Left ventricle myocardium inferior (tissue), 1 donor: ENCODE measurements around the gene KDM4C. TPM values are rescaled to one million over a fixed set of nuclear protein-coding genes. Genes with fewer than 3 reads are reported as not detected.
"Not testable (repeated sequence)": the region's sequence is repeated elsewhere in the genome, so short reads cannot be mapped to it uniquely, and the experiment has no call there.

Source experiments
- DNase-seq: peaks from one replicate; pipeline ENCODE4 v3.0.0-alpha.2; 2020
- H3K27ac ChIP-seq: fragments of 200-600 bp; replicated peaks from 2 replicates; pipeline ENCODE4 v1.8.0; 2021
- H3K27me3 ChIP-seq: fragments of 200-600 bp; 2 replicates; pipeline ENCODE4 v1.8.0; 2021; ENCODE audit warnings: low read depth
- H3K36me3 ChIP-seq: fragments of 200-600 bp; 2 replicates; pipeline ENCODE4 v1.8.0; 2021
- H3K4me1 ChIP-seq: fragments of 200-600 bp; 2 replicates; pipeline ENCODE4 v1.8.0; 2021
- H3K4me3 ChIP-seq: fragments of 200-600 bp; 2 replicates; pipeline ENCODE4 v1.8.0; 2021; ENCODE audit warnings: mild to moderate bottlenecking, moderate library complexity
- H3K9me3 ChIP-seq: fragments of 200-600 bp; replicated peaks from 2 replicates; pipeline ENCODE4 v1.8.0; 2021
- intact Hi-C: fragments of 100-400 bp; cut with micrococcal nuclease; formaldehyde crosslinking; loops from one replicate; pipeline ENCODE4 v1.11.0; 2022
- total RNA-seq: library from RNA; stranded (reverse); fragmentation: NEBNext Ultra II Directional; extraction: Animal tissue kit (Norgen Biotek cat#: 25700); gene quantifications from one replicate; pipeline ENCODE4 v1.2.1, GENCODE V29; 2021
- TF ChIP-seq, protein P1 (sequence below): fragments of 200-600 bp; IDR thresholded peaks from 2 replicates; pipeline ENCODE4 v1.8.0; 2021; ENCODE audit warnings: antibody characterized with exemption, mild to moderate bottlenecking, borderline replicate concordance
- donor health status: DM: no; HTN: yes; CAD: no; lungs with severe emphysema.

KDM4C gene
- total RNA-seq, 1 donor from 2014 or later, result 14.1 TPM

- no peaks in the 10 kb centered on the region for H3K36me3 ChIP-seq
- H3K4me1 ChIP-seq, result no peaks in the 10 kb centered on the region
- no peaks in the 10 kb centered on the region for H3K27me3 ChIP-seq
- no peak overlapping the region for H3K4me3 ChIP-seq
- no peak for DNase-seq
- intact Hi-C loops, result no loop called here
- H3K27ac ChIP-seq, result no peak overlapping the region
- no peaks in the 10 kb centered on the region for H3K9me3 ChIP-seq
- TF ChIP-seq, protein P1, sequence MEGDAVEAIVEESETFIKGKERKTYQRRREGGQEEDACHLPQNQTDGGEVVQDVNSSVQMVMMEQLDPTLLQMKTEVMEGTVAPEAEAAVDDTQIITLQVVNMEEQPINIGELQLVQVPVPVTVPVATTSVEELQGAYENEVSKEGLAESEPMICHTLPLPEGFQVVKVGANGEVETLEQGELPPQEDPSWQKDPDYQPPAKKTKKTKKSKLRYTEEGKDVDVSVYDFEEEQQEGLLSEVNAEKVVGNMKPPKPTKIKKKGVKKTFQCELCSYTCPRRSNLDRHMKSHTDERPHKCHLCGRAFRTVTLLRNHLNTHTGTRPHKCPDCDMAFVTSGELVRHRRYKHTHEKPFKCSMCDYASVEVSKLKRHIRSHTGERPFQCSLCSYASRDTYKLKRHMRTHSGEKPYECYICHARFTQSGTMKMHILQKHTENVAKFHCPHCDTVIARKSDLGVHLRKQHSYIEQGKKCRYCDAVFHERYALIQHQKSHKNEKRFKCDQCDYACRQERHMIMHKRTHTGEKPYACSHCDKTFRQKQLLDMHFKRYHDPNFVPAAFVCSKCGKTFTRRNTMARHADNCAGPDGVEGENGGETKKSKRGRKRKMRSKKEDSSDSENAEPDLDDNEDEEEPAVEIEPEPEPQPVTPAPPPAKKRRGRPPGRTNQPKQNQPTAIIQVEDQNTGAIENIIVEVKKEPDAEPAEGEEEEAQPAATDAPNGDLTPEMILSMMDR, result no peak
Observed at GRCh38 chr9:6735422-6735821, 22.4 kb upstream of the KDM4C start.

DNA sequence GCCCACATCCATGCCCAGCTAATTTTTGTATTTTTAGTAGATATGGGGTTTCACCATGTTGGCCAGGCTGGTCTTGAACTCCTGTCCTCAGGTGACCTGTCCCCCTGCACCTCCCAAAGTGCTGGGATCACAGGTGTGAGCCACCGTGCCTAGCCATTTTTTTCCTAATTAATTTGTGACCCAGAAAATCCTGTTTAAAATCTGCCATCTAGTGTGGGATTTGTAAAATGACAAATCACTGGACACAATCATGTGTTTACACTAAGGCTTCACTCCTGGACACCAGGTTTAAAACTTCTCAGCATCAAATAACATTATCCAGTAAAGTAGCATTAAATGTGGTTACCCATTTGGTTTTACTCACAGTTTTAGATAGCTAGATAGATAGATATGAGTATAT, 18.6 kb upstream of the KDM4C start:
- peaks cover 8% of the 10 kb centered on the region for H3K27me3 ChIP-seq
- no peak for DNase-seq
- no peaks in the 10 kb centered on the region for H3K4me1 ChIP-seq
- no peaks in the 10 kb centered on the region for H3K9me3 ChIP-seq
- no peak overlapping the region for H3K4me3 ChIP-seq
- H3K27ac ChIP-seq, result no peak overlapping the region
- TF ChIP-seq, protein P1, result peak; percentile 35
- intact Hi-C loops, result no loop called here
- H3K36me3 ChIP-seq, result no peaks in the 10 kb centered on the region

- H3K4me3 ChIP-seq, H3K9me3 ChIP-seq, H3K27ac ChIP-seq, H3K36me3 ChIP-seq, DNase-seq, intact Hi-C loops, H3K27me3 ChIP-seq, H3K4me1 ChIP-seq: not testable (repeated sequence)
Observed at GRCh38 chr9:6748861-6749260, 8.9 kb upstream of the KDM4C start.

DNA sequence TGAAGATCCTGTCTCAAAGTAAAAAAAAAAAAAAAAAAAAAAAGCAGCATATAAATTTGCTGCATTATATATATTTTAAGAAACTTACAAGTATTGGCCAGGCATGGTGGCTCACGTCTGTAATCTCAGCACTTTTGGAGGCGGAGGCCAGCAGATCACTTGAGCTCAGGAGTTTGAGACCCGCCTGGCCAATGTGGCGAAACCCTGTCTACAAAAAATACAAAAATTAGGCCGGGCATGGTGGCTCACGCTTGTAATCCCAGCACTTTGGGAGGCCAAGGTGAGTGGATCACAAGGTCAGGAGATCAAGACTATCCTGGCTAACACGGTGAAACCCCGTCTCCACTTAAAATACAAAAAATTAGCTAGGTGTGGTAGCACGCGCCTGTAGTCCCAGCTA, 2.9 kb upstream of the KDM4C start:
- H3K4me1 ChIP-seq, result peaks cover 27% of the 10 kb centered on the region
- DNase-seq, H3K36me3 ChIP-seq, H3K9me3 ChIP-seq, H3K27me3 ChIP-seq, H3K4me3 ChIP-seq, H3K27ac ChIP-seq, intact Hi-C loops: not testable (repeated sequence)

- H3K4me1 ChIP-seq, result peaks cover 44% of the 10 kb centered on the region
- intact Hi-C loops, result no loop called here
- peak overlapping the region; percentile 98 for H3K27ac ChIP-seq
- H3K9me3 ChIP-seq, result no peaks in the 10 kb centered on the region
- H3K27me3 ChIP-seq, result no peaks in the 10 kb centered on the region
- TF ChIP-seq, protein P1, result no peak
- H3K36me3 ChIP-seq, result no peaks in the 10 kb centered on the region
- H3K4me3 ChIP-seq, result peak overlapping the region; percentile 91
- no peak for DNase-seq
Observed at GRCh38 chr9:6757132-6757455, 679 bp upstream of the KDM4C start.

DNA sequence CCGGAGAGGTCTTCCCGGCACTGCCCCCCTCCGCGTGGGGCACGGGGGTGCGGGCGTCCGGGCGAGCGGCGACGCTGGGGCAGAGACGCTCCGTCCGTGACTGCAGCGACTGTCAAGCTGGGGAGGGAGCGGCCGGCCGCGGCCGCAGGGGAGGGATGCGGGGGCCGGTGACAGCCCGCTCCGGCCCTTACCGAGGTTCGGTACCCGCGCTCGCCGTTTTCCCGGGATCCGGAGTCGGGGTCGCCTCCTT, 400 bp downstream of the KDM4C start:
- H3K27me3 ChIP-seq, result no peaks in the 10 kb centered on the region
- H3K27ac ChIP-seq, result peak overlapping the region; percentile 98
- peak overlapping the region; percentile 91 for H3K4me3 ChIP-seq
- H3K4me1 ChIP-seq, result peaks cover 44% of the 10 kb centered on the region
- intact Hi-C loops, result no loop called here
- no peaks in the 10 kb centered on the region for H3K36me3 ChIP-seq
- DNase-seq, result no peak
- no peaks in the 10 kb centered on the region for H3K9me3 ChIP-seq
- TF ChIP-seq, protein P1, result no peak

GRCh38 chr9:6758498-6759184, 868 bp downstream of the KDM4C start:
- H3K27ac ChIP-seq, result peak overlapping the region; percentile 98
- H3K4me1 ChIP-seq, result peaks cover 44% of the 10 kb centered on the region
- no peaks in the 10 kb centered on the region for H3K27me3 ChIP-seq
- intact Hi-C loops, result no loop called here
- H3K9me3 ChIP-seq, result no peaks in the 10 kb centered on the region
- no peaks in the 10 kb centered on the region for H3K36me3 ChIP-seq
- H3K4me3 ChIP-seq, result peak overlapping the region; percentile 91
- peak; percentile 39 for DNase-seq
- TF ChIP-seq, protein P1, result no peak
